Measurements from ENCODE around the gene PCDHGA8. TPM values are rescaled to one million over a fixed set of nuclear protein-coding genes. Genes with fewer than 3 reads are reported as not detected.
A peak's percentile ranks its signal among the peaks of the same experiment; 100 is the strongest.

Gene PCDHGA8
- total and polyA plus RNA-seq, 2 of the 13 experiments (the other 11 are each of a cell fraction or from before 2014, with no cell fraction given), result 0.05 to 0.29 TPM

GRCh38 chr5:141420855-141421488 is 28.5 kb downstream of the PCDHGA8 start, which contains the start of gene PCDHGA11:
Gene PCDHGA11, plus strand, starts transcription at chr5:141421051. Its CDS starts 177 bp downstream, at chr5:141421228.
- no peak within 1 kb of the TSS for H3K4me2 ChIP-seq (ENCODE audit: low read depth, low read length)
- no peaks in the 10 kb centered on the region for H4K20me1 ChIP-seq (ENCODE audit: insufficient read depth, low read length)
- peaks cover 30% of the 10 kb centered on the region for H3K9me3 ChIP-seq (ENCODE audit: low read length)
- POLR2A ChIA-PET, result no interaction called here
- H3K4me1 ChIP-seq (ENCODE audit: insufficient read depth, low read length), result no peaks in the 10 kb centered on the region
- no peak for FAIRE-seq
- WGBS (ENCODE audit: low lambda C conversion rate), result 76% methylated on average over 39 of the region's 42 CpGs
- intact Hi-C loops (cut with micrococcal nuclease; ENCODE audit: unreplicated experiment), result no loop called here
- BruUV-seq (replicated peaks), result no TSS peak
- no peaks in the 10 kb centered on the region for H3K27me3 ChIP-seq (ENCODE audit: control insufficient read depth in 1 of 2, insufficient read depth in 2 of 2, low read length in 2 of 2)
- no peak within 1 kb of the TSS for H2AFZ ChIP-seq (ENCODE audit: low read length)
- ATAC-seq, result no peak
- in situ Hi-C loops (cut with HindIII; ENCODE audit: extremely low pct_ligation_motif_present, low pct_unique_long_range_greater_than_20kb), result no loop called here
- no peak within 1 kb of the TSS for H3K27ac ChIP-seq (ENCODE audit: extremely low read length, insufficient read depth, low read length)
- H3K4me3 ChIP-seq (replicated peaks in 1 of 3; ENCODE audit: insufficient read depth in 1 of 3, low read depth in 2 of 3, low read length in 3 of 3), result no peak within 1 kb of the TSS
- no peaks in the 10 kb centered on the region for H3K36me3 ChIP-seq (replicated peaks in 1 of 2; ENCODE audit: control insufficient read depth in 1 of 2, insufficient read depth in 2 of 2, low read length in 2 of 2)
- no peaks in the 10 kb centered on the region for H3K79me2 ChIP-seq (ENCODE audit: insufficient read depth, low read length)
- peak; percentile 60 for TF ChIP-seq CTCF (CRISPR knock-in tag; IDR thresholded peaks at IDR 0.05)
- no peak for TF ChIP-seq ZNF512 (CRISPR knock-in tag; IDR thresholded peaks at IDR 0.05)
- TF ChIP-seq ARNT2 (CRISPR knock-in tag; IDR thresholded peaks at IDR 0.05; ENCODE audit: low read depth), result no peak
- no peak for TF ChIP-seq ZBTB42 (CRISPR knock-in tag; IDR thresholded peaks at IDR 0.05)
- no peak for TF ChIP-seq GTF2F1 (IDR thresholded peaks at IDR 0.05; ENCODE audit: low read length)
- TF ChIP-seq SNAPC2 (CRISPR knock-in tag; IDR thresholded peaks at IDR 0.05), result no peak
- TF ChIP-seq NCOA1 (CRISPR knock-in tag; IDR thresholded peaks at IDR 0.05), result no peak
- no peak for TF ChIP-seq JUN (CRISPR knock-in tag; IDR thresholded peaks at IDR 0.05)
- peak; percentile 30 for TF ChIP-seq STAG1 (CRISPR knock-in tag; IDR thresholded peaks at IDR 0.05)
- no peak for TF ChIP-seq FOSL2 (CRISPR knock-in tag; IDR thresholded peaks at IDR 0.05)
- no peak for TF ChIP-seq ZNF619 (CRISPR knock-in tag; IDR thresholded peaks at IDR 0.05)
- TF ChIP-seq ZNF672 (CRISPR knock-in tag; IDR thresholded peaks at IDR 0.05), result no peak
- TF ChIP-seq HNRNPLL (IDR thresholded peaks at IDR 0.05; ENCODE audit: low read depth, low read length, poor library complexity, severe bottlenecking), result no peak
- TF ChIP-seq MTA3 (CRISPR knock-in tag; IDR thresholded peaks at IDR 0.05), result no peak
- DNase-seq (ENCODE audit: low spot score), result no peak
- CTCF ChIA-PET (ENCODE audit: low intra/inter-chr PET ratio, low total read pairs), result interaction anchor here (1.4 kb wide), 1 partner anchor 104 kb away, joined by 8 read pairs; no protein-coding TSS in a partner anchor
- H3K9ac ChIP-seq (ENCODE audit: insufficient read depth, low read depth, low read length), result no peak within 1 kb of the TSS

Data from HepG2 (cell line).